ENCODE results near the gene CHST14.

DNA sequence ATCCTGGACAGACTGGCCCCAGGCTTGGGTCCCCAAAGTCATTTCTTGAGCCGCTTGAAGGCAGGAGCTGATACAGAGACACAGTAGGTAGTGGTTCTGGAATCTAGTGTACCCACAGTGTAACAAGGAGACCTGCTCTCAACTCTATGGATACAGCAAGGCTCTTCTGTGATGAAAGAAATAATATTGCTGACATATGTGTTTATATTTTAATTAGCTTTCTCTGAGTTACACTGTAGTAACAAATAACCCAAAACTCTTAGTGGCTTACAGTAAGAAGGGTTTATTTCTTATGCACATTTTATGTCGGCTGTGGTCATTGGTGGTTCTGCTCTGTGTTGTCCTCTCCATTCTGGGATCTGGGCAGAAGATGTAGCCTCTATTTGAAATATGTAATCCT is 45.5 kb downstream of the CHST14 start:
- TF ChIP-seq CTCF (IDR thresholded peaks at IDR 0.05), result no peak
- no peak for TF ChIP-seq POLR2A (IDR thresholded peaks at IDR 0.05)
- TF ChIP-seq POLR2AphosphoS5 (IDR thresholded peaks at IDR 0.05), result no peak
